Transverse colon (tissue), 4 donors: ENCODE results near the gene ADAT2. TPM values are rescaled to one million over a fixed set of nuclear protein-coding genes. Genes with fewer than 3 reads are reported as not detected.

Source experiments
- DNase-seq: peaks from one replicate; pipeline ENCODE4 v3.0.0-alpha.2; 2019
- H3K27ac ChIP-seq, 4 donors: fragments of 200-600 bp; sonication (generic); 2 replicates each; pipeline ENCODE4 v1.5.1; 2016 to 2018; ENCODE audit warnings: inconsistent platforms in 4 of 4
- H3K27me3 ChIP-seq: fragments of 200-600 bp; sonication (generic); 2 replicates; pipeline ENCODE4 v1.5.1; 2017; ENCODE audit warnings: inconsistent platforms
- H3K36me3 ChIP-seq, 4 donors: fragments of 200-600 bp; sonication (generic); 2 replicates each; pipeline ENCODE4 v1.5.1; 2017 to 2019; ENCODE audit warnings: inconsistent platforms in 4 of 4
- H3K4me1 ChIP-seq, 4 donors: fragments of 200-600 bp; sonication (generic); 2 replicates each; pipeline ENCODE4 v1.5.1; 2017 to 2020; ENCODE audit warnings: inconsistent platforms in 4 of 4
- H3K4me3 ChIP-seq, 4 donors: fragments of 200-600 bp; sonication (generic); 1 replicate in 1 of 4; 2 replicates in 3 of 4; pipeline versions ENCODE4 v1.5.1 to v1.6.1; 2017 to 2019; ENCODE audit warnings: inconsistent platforms in 4 of 4
- H3K9me3 ChIP-seq, 2 donors: fragments of 200-600 bp; sonication (generic); 2 replicates each; pipeline ENCODE4 v1.5.1; 2017 to 2019; ENCODE audit warnings: inconsistent platforms in 2 of 2
- CTCF ChIP-seq, 5 experiments: fragments of 200-600 bp in 3 of 5; fragments of 450-650 bp in 2 of 5; sonication (generic) in 3 of 5; IDR thresholded peaks; 1 replicate in 2 of 5; 2 replicates in 3 of 5; pipeline ENCODE4 v1.5.1; 2016 to 2017; ENCODE audit warnings: antibody characterized with exemption in 5 of 5, inconsistent platforms in 3 of 5, mild to moderate bottlenecking in 2 of 5, moderate library complexity in 1 of 5
- EP300 ChIP-seq: sonication (generic); formaldehyde crosslinking; IDR thresholded peaks from one replicate; pipeline ENCODE4 v1.6.1; 2017; ENCODE audit warnings: antibody characterized with exemption, low read depth
- POLR2A ChIP-seq: fragments of 450-650 bp; IDR thresholded peaks from one replicate; pipeline ENCODE4 v1.6.1; 2016; ENCODE audit warnings: antibody characterized with exemption, mild to moderate bottlenecking, moderate library complexity
- POLR2AphosphoS5 ChIP-seq, 3 donors: sonication (generic); formaldehyde crosslinking; IDR thresholded peaks; one replicate each; pipeline ENCODE4 v1.6.1; 2016; ENCODE audit warnings: antibody characterized with exemption in 3 of 3
- whole genome bisulfite sequencing, 2 donors: methylation state at CpG; one replicate each; pipeline ENCODE4 v1.1.5; 2018; ENCODE audit warnings: low coverage in 1 of 2; 5-methylcytosine and 5-hydroxymethylcytosine counted together
- in situ Hi-C, 4 donors: fragments of 200-750 bp; cut with MboI; loops; one replicate each; pipeline versions ENCODE4 v1.15.0 to v1.15.1; 2017; ENCODE audit warnings: low sequenced_read_pairs in 3 of 4, low pct_ligation_motif_present in 1 of 4, low pct_unique_long_range_greater_than_20kb in 1 of 4
- intact Hi-C: fragments of 100-400 bp; cut with DNase I; formaldehyde crosslinking; loops from one replicate; pipeline ENCODE4 v1.15.1; 2023; ENCODE audit warnings: low total_unique reads
- small RNA-seq, 4 donors: library from RNA; depleted of rRNA; stranded (forward); fragments of <200 nt; gene quantifications; one replicate each; pipeline ENCODE3, GENCODE V24; 2016
- total RNA-seq, 4 donors: library from RNA; depleted of rRNA; stranded (reverse); fragments of >200 nt; gene quantifications; one replicate each; pipeline ENCODE4 v1.1.0, GENCODE V29; 2016

ADAT2 gene
- total RNA-seq, 4 donors from 2014 or later: 0.75 to 12.7 (median 9.7) TPM

- H3K4me3 ChIP-seq: no peak overlapping the region
- in situ Hi-C loops (no loop called here), intact Hi-C loops (no loop called here)
- TF ChIP-seq POLR2A (no peak), CTCF (IDR thresholded peaks at IDR 0.05) (no peak), POLR2AphosphoS5 (IDR thresholded peaks at IDR 0.05) (no peak), EP300 (no peak)
- no peaks in the 10 kb centered on the region for H3K36me3 ChIP-seq
- no peak overlapping the region for H3K27ac ChIP-seq
- 61 to 74% methylated on average over 5 of the region's 5 CpGs for WGBS, 2 donors
- H3K9me3 ChIP-seq: no peaks in the 10 kb centered on the region
- DNase-seq: no peak
- no peaks in the 10 kb centered on the region for H3K27me3 ChIP-seq
- no peaks in the 10 kb centered on the region for H3K4me1 ChIP-seq
Observed at GRCh38 chr6:143375022-143375585, 75.4 kb downstream of the ADAT2 start.

GRCh38 chr6:143374014-143374413, 76.5 kb downstream of the ADAT2 start:
- no peak for TF ChIP-seq EP300
- TF ChIP-seq POLR2AphosphoS5 (IDR thresholded peaks at IDR 0.05): no peak
- no peak for TF ChIP-seq POLR2A
- no peak for TF ChIP-seq CTCF (IDR thresholded peaks at IDR 0.05)
- no peaks in the 10 kb centered on the region for H3K27me3 ChIP-seq
- no peaks in the 10 kb centered on the region for H3K9me3 ChIP-seq
- no peaks in the 10 kb centered on the region for H3K36me3 ChIP-seq
- in situ Hi-C loops: no loop called here
- intact Hi-C loops: no loop called here
- H3K4me3 ChIP-seq: no peak overlapping the region
- no peak overlapping the region for H3K27ac ChIP-seq
- 57 to 67% methylated on average over 1 to 2 of the region's 2 CpGs for WGBS, 2 donors
- no peak for DNase-seq
- no peaks in the 10 kb centered on the region for H3K4me1 ChIP-seq

Small RNA genes lying within 50 kb of the gene (small RNA-seq; reads per million reads assigned to genes)
- 0 reads per million in 4 donors for gene RNA5SP221

Other genes with a start within 250 kb of the ADAT2 start
- 10 to 100 TPM in 1 of 4 donors, 1 to 10 TPM in 1, not detected in 2; 7.6 to 13.2 TPM for gene PEX3, start 110 bp upstream of the ADAT2 start, total RNA-seq
- 10 to 100 TPM; 19.5 to 70.3 (median 46.9) TPM for gene FUCA2, start 61.0 kb upstream of the ADAT2 start, total RNA-seq
- gene PHACTR2, start 227.3 kb upstream of the ADAT2 start, total RNA-seq: 10 to 100 TPM; 38.6 to 56.8 (median 48.7) TPM